HG03060 (cell line): Measurements from ENCODE around the gene CMTM1.
"Not testable (repeated sequence)": the region's sequence is repeated elsewhere in the genome, so short reads cannot be mapped to it uniquely, and the experiment has no call there.

ENCODE experiments used
- ATAC-seq: cut with Tn5 transposase; IDR thresholded peaks from one replicate; pipeline ENCODE4 v1.9.1; 2021; ENCODE audit warnings: low read depth, moderate number of reproducible peaks; ENCODE audit not compliant: unreplicated experiment

The CMTM1 gene

GRCh38 chr16:66587881-66588600 lies 21.8 kb downstream of the CMTM1 start:
- ATAC-seq = no peak

- no peak for ATAC-seq
Measured at GRCh38 chr16:66588981-66589713, 22.9 kb downstream of the CMTM1 start.

DNA sequence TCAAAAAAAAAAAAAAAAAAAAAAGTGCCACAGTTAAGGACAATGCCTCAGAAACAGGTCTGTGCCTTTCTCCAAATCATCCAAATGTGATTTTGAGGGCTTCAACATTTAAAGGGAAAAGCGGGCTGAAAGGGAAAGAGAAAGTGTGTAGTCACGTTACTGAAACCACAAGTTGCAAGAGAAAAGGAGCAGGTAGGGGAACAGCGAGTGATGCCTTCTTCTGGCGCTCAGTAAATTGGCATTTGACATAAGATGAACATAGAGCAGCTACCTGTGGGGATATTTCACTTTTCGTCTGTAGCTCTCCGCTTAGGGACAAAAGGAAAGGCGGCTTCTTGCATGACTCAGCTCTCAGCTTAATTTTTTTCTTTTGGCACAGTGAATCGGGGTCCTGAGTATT lies 24.1 kb downstream of the CMTM1 start:
- ATAC-seq = no peak

DNA sequence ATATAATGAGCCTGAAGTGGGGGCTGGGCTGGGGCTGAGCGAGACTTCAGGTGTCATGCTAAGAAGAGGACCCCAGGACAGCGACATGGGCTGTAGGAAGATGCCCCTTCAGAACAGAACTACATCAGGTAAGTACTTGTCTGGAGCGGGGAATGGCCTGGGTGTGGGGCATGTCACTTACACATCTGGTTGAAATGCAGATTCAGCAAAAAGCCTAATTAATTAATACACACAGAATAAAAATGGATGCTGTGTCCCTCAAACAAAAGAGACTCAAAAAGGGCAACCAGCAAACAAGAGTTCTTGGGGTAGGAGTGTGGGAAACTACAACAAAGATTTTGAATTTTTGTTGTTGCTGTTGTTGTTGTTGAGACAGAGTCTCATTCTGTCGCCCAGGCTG lies 24.8 kb downstream of the CMTM1 start:
- ATAC-seq = no peak

DNA sequence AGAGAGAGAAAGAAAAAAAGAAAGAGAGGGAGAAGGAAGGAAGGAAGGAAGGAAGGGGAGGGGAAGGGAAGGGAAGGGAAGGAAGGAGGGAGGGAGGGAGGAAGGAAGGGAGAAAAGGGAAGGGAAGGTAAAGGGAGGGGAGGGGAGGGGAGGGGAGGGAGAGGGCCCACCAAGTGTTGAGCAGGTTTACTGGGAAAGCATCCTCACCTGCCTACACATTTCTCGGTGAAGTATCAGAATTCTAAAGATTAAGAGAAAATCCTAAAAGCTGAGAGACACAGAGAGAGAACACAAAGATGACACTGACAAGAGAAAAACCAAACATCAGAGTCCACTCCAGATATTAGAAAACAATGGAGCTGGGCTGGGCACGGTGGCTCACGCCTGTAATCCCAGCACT lies 26.0 kb downstream of the CMTM1 start:
- ATAC-seq = no peak

- no peak for ATAC-seq
Measured at GRCh38 chr16:66592814-66593213, 26.6 kb downstream of the CMTM1 start.

- ATAC-seq = no peak
Measured at GRCh38 chr16:66594739-66595138, 28.5 kb downstream of the CMTM1 start.

DNA sequence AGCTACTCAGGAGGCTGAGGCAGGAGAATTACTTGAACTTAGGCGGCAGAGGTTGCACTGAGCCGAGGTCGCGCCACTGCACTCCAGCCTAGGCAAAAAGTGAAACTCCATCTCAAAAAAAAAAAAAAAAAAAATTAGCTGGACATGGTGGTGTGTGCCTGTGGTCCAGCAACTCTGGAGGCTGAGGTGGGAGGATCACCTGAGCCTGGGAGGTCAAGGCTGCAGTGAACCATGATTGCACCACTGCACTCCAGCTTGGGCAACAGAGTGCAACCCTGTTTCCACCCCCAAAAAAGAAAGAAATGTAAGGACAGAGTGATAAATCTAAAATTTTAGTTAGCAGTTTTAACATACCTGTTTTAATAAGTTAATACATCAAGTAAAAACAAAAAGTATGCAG lies 30.3 kb downstream of the CMTM1 start:
- ATAC-seq = not testable (repeated sequence)

DNA sequence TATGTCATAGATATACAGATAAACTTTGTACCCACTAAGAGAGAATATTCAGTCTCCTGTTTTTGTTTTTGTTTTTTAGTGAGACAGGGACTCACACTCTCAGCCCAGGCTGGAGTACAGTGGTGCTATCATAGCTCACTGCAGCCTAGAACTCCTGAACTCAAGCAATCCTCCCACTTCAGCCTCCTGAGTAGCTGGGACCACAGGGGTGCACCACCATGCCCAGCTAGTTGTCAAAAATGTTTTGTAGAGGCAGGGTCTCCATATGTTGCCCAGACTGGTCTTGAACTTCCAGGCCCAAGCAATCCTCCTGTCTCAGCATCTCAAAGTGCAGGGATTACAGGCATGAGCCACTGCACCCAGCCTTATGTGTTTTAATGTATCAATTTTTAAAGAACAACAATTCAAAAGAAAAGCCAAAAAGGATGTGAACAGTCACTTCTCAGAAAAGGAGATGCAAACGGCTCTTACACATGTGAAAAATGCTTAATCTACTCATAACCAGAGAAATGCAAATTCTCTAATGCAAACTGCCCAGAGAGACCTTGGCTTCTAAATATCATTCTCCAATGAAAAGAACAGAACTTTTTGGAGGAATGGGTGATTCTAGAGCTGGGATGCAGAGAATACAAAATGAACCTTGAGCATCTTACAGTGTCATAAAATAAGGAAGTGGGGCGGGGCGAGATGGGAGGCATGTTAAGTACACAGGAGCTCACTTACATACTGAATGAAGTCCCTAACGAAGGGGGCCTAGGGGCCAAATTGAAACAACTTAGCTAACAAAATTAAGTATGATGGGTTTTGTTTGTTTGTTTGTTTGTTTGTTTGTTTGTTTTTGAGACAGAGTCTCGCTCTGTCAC lies 31.0 kb downstream of the CMTM1 start:
- ATAC-seq = no peak

DNA sequence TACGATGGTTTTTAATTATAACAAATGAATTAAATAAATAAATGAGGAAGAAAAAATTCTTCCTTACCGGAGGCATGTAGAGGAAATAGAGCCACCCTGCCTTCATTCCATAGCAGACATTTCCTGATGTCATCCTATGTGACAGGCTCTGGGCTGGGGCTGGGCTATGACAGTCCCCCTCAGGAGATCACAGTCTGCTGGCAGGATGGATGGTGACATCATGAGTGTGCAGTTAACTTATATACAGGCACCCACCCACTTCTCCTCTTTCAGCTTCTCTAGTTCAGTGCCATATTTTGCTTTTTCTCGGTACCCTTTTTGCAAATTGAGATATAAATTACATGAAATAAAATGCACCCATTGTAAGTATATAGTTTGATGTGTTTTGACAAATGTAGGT lies 31.9 kb downstream of the CMTM1 start:
- ATAC-seq = no peak

- no peak for ATAC-seq
Measured at GRCh38 chr16:66599726-66600125, 33.5 kb downstream of the CMTM1 start.

DNA sequence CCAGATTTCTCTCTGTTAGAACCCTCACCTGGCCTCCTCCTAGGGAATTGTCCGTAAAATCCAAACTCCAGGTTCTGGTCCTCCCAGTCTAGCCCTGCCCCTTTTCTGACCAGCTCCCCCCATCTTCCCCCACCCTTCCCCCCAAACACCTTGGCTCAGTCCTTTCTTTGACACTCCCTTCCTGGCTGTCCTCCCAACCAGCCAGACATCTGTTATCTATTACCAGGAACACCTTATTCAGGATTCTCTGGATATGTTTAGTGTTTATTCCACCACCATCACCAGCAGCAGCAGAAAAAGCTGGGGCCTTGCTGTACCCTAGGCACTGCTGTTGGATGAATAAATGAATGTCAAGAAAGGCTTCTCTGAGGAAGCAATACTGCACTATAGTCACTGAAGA lies 34.2 kb downstream of the CMTM1 start:
- ATAC-seq = no peak

GRCh38 chr16:66601471-66601870 lies 35.2 kb downstream of the CMTM1 start:
- no peak for ATAC-seq

DNA sequence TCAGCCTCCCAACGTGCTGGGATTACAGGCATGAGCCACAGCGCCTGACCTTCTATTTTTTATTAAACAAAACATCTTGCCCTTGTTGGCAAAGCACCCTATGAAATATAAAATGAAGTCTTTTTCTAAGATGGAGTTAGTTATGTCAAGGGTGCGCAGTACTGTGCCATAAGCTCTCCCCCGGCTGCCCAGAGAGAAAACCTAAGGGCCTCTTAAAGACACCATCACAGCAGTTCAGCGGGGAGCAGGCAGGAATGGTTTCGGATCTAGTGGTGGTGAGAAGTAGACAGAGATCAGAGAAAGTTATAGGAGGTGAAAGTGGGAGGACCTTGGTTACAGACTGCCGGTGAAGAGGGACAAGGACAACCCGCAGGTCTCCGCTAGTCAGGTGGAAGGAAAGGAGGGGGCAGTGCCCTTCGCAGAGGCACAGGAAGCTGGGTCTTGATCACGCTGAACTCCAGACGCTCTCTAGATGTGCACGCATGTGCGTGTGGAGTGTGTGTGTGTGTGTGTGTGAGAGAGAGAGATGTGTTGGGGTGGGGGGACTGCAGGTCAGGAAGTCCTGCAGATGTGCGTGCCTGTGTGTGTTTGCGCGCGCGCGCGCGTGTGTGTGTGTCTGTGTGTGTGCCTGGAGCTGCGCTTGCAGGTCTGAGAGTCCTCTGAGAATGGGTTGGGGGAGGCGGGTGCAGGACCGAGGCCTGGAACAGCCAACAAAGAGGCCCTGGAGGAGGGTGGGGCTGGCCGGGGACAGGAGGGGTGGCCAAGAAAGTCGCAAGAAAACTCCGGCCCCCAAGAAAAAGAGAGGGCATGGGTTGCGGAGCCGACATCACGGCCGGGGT lies 37.5 kb downstream of the CMTM1 start:
- ATAC-seq = no peak

DNA sequence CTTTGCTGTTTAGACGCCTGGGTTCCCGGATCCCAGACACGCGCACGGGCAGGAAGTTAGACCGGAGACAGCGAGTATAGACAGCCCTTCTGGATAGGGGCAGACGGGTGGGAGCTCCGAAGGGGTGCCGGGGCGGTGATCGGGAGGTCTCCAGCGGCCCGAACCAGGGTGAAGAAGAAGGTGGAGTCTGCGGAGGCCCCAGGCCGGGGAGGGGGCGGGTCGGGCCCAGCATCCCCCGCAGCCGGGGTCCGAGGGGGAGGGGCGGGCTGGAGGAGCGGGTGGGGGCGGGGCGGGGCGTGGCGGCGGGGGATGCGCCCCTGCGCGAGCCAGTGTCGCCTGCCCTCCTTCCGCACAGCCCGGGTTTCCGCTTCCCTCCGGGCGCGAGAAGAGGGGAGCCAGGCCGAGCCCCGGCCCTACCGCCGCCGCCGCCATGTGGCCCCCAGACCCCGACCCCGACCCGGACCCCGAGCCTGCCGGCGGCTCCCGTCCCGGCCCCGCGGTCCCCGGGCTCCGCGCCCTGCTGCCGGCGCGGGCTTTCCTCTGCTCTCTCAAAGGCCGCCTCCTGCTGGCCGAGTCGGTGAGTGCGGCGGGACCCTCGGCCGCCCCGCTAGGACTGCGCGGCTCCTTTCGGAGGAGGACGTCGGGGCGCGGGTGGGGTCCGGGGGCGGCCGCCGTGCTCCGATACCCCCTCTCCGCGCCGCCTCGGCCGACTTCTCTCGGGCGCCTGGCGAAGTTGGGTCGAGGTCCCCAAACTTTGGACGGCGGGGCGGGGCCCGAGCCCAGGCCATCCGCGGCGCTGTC lies 38.3 kb downstream of the CMTM1 start, which contains the start of gene CMTM3:
CMTM3 (plus strand) TSS at position 329 of the 801 bp plus-strand sequence; CDS start at position 431, 102 bp downstream.
- ATAC-seq = no peak

- ATAC-seq = no peak
Measured at GRCh38 chr16:66605177-66605978, 39.1 kb downstream of the CMTM1 start.

- ATAC-seq = peak; percentile 58
Measured at GRCh38 chr16:66605979-66606751, 39.9 kb downstream of the CMTM1 start.
